Subcutaneous abdominal adipose tissue (tissue), 5 donors: ENCODE data around the gene USP14.

ENCODE experiments used
- H3K27ac ChIP-seq: one replicate; pipeline ENCODE4 v1.7.0; 2013; ENCODE audit warnings: low read depth, mild to moderate bottlenecking, inconsistent platforms, low read length, moderate library complexity
- H3K27me3 ChIP-seq, 5 donors: one replicate each; pipeline ENCODE4 v1.7.0; 2013; ENCODE audit warnings: low read length in 5 of 5, inconsistent platforms in 1 of 5; ENCODE audit not compliant: control insufficient read depth in 5 of 5, insufficient read depth in 4 of 5
- H3K36me3 ChIP-seq, 5 donors: one replicate each; pipeline ENCODE4 v1.7.0; 2013; ENCODE audit warnings: low read length in 5 of 5; ENCODE audit not compliant: control insufficient read depth in 5 of 5, insufficient read depth in 5 of 5
- H3K4me1 ChIP-seq, 5 donors: one replicate each; pipeline ENCODE4 v1.7.0; 2013; ENCODE audit warnings: low read length in 5 of 5, mild to moderate bottlenecking in 3 of 5, moderate library complexity in 1 of 5; ENCODE audit not compliant: control insufficient read depth in 5 of 5, insufficient read depth in 5 of 5
- H3K4me3 ChIP-seq, 5 donors: one replicate each; pipeline ENCODE4 v1.7.0; 2013; ENCODE audit warnings: low read length in 5 of 5, low read depth in 1 of 5
- H3K9ac ChIP-seq, 5 donors: one replicate each; pipeline ENCODE4 v1.7.0; 2013; ENCODE audit warnings: low read length in 5 of 5, mild to moderate bottlenecking in 4 of 5, moderate library complexity in 3 of 5
- H3K9me3 ChIP-seq, 5 donors: one replicate each; pipeline ENCODE4 v1.7.0; 2013; ENCODE audit warnings: low read length in 5 of 5; ENCODE audit not compliant: control insufficient read depth in 5 of 5
- donor health status: healthy.
- donor health status: healthy.
- donor health status: healthy.
- donor health status: healthy.
- donor health status: healthy.

Gene USP14

DNA sequence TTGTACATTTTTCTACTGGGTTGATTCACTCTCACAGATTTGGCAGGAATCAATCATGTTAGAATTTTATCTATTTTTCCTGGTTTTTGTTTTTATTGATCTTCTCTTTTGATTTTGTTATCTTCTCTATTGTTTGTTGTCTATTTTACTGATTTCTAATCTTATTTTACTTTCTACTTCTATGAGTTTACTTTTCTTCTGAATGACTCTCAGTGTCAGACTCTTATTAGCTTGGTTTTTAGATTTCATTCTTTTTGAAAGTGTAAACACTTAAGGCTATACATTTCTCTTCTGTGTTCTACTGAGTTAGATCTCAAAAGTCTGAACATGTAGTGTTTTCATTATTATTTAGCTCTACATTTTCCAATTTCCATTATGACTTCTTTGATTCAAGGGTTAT, 62.4 kb downstream of the USP14 start:
- no peak overlapping the region for H3K4me3 ChIP-seq
- H3K9ac ChIP-seq, result no peak overlapping the region
- H3K9me3 ChIP-seq, result no peaks in the 10 kb centered on the region
- H3K4me1 ChIP-seq, result no peaks in the 10 kb centered on the region
- H3K36me3 ChIP-seq, result peaks cover 43 to 59% (median 49%) of the 10 kb centered on the region in 5 donors
- no peaks in the 10 kb centered on the region for H3K27me3 ChIP-seq
- no peak overlapping the region for H3K27ac ChIP-seq

DNA sequence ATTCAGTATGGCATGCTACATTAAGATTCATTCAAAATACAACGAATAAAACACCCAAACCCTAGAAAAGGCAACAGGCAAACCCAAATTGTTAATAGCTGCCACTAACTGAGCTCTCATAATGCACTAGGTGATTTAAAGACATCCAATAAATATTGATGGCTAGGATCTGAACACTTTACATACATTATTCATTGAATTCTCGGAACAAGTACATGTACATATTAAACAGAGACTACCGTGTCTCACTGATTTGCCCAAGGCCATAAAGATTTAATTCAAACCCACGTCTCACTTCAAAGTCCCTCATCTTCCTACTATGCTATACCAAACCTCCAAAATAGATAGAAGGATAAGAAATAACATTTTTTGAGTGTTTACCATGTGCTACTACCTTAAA, 67.4 kb downstream of the USP14 start:
- Histone ChIP-seq H3K4me3 (no peak overlapping the region), H3K4me1 (no peaks in the 10 kb centered on the region), H3K27me3 (no peaks in the 10 kb centered on the region), H3K27ac (no peak overlapping the region), H3K9ac (no peak overlapping the region), H3K9me3 (no peaks in the 10 kb centered on the region), H3K36me3 (peaks cover 24 to 40% (median 32%) of the 10 kb centered on the region in 5 donors)

DNA sequence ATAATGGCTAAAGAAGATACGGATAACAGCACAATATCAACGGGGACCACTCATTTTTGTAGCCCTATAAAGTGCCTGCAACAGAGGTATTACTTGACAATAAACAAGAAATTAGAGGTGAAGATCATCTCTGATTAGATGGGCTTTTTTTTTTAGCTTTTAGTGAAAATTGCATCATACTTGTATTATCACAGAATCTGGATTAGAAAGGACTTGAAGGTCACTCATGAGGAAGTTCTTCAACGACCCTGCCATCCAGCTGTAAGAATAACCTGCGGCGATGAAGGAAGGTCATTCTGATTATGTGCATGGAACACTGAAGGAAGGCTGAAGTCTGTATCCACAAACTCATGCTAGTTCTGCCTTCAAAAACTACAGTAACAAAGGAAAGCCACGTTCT, 69.0 kb downstream of the USP14 start:
- Histone ChIP-seq H3K36me3 (peaks cover 24 to 40% (median 32%) of the 10 kb centered on the region in 5 donors), H3K9ac (no peak overlapping the region), H3K27me3 (no peaks in the 10 kb centered on the region), H3K4me1 (no peaks in the 10 kb centered on the region), H3K9me3 (no peaks in the 10 kb centered on the region), H3K4me3 (no peak overlapping the region), H3K27ac (no peak overlapping the region)

DNA sequence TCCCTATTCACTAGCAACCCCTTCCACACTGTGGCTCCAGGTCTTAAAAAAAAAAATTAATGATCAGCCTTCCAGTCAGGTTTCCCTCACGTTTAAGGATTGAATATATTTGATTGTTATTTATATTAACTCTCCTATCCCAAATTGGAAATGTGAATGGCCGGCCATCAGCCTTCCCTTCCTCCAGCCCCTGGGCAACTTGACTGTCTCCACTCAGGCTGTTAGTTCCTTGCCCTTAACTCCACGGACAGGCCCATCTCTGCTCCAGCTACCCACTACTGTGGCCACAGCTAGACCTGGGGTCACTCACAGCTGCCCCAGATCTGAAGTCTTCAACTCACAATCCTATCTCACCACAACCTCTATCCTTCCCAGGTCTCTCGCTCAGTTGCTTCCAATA, 69.5 kb downstream of the USP14 start:
- H3K9me3 ChIP-seq, result no peaks in the 10 kb centered on the region
- H3K4me3 ChIP-seq, result no peak overlapping the region
- H3K36me3 ChIP-seq, result peaks cover 23 to 36% (median 30%) of the 10 kb centered on the region in 5 donors
- no peaks in the 10 kb centered on the region for H3K27me3 ChIP-seq
- H3K4me1 ChIP-seq, result no peaks in the 10 kb centered on the region
- H3K9ac ChIP-seq, result no peak overlapping the region
- H3K27ac ChIP-seq, result no peak overlapping the region

DNA sequence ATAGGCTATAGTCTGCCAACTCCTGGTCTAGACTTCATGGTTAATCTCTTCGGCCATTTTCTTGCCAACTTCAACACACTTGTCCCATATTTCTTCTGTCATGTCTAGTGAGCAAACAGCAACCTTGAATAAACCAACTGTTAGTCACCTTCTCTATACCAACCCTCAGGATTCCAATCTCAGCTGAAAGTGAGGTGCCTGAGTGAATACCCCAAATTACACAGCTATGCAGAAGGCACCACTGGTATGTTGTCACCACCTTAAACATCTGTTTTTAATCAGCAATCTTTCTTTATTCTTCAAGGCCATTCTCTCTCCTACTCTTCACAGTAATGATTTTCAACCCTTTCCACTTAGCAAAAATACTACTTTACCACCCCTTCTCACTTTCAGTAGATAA, 70.2 kb downstream of the USP14 start:
- H3K4me1 ChIP-seq, result no peaks in the 10 kb centered on the region
- H3K4me3 ChIP-seq, result no peak overlapping the region
- no peak overlapping the region for H3K9ac ChIP-seq
- H3K9me3 ChIP-seq, result no peaks in the 10 kb centered on the region
- H3K27me3 ChIP-seq, result no peaks in the 10 kb centered on the region
- peaks cover 16 to 30% (median 24%) of the 10 kb centered on the region in 5 donors for H3K36me3 ChIP-seq
- H3K27ac ChIP-seq, result no peak overlapping the region

DNA sequence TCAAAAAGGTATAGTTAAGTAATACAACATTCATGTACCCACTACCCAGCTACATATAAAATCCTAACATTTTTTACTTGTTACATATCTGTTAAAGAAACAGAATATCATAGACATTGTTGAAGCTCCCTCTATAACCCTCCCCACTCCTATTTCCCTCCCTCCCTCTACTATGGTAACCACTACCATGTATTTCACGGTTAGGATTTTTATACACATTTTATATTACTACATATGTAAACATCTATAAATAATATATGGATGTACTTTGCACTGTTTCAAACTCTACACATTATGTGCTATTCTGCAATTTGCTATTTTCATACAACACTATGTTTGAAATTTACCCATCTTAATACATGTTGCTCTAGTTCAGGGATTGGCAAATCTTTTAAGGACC, 73.2 kb downstream of the USP14 start:
- no peaks in the 10 kb centered on the region for H3K9me3 ChIP-seq
- H3K4me1 ChIP-seq, result no peaks in the 10 kb centered on the region
- H3K4me3 ChIP-seq, result no peak overlapping the region
- H3K9ac ChIP-seq, result no peak overlapping the region
- no peaks in the 10 kb centered on the region for H3K27me3 ChIP-seq
- no peak overlapping the region for H3K27ac ChIP-seq
- H3K36me3 ChIP-seq, result peaks cover 0 to 13% (median 6%) of the 10 kb centered on the region in 5 donors

DNA sequence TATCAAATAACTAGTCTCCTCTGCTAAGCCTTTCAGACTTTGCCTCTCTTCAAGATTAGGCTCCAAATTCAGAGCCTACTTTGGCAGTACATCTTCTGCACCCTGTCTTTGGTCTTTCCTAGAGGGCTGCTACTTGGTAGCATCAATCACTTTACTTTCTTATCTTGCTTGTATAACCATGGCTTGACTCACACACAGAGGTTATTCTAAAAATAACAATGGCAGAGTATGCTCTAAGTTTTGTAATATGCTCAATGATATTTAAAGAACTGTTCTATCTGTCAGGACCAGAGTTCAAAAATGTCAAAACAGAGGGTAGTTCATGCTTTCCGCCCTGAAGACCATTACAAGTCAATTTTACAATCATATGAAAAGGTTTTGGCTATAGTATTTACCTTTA, 81.8 kb downstream of the USP14 start:
- Histone ChIP-seq H3K36me3 (peaks cover 3 to 29% (median 12%) of the 10 kb centered on the region in 5 donors), H3K4me3 (no peak overlapping the region), H3K27ac (no peak overlapping the region), H3K9me3 (no peaks in the 10 kb centered on the region), H3K27me3 (no peaks in the 10 kb centered on the region), H3K4me1 (peaks cover 0 to 3% (median 0%) of the 10 kb centered on the region in 5 donors), H3K9ac (no peak overlapping the region)

DNA sequence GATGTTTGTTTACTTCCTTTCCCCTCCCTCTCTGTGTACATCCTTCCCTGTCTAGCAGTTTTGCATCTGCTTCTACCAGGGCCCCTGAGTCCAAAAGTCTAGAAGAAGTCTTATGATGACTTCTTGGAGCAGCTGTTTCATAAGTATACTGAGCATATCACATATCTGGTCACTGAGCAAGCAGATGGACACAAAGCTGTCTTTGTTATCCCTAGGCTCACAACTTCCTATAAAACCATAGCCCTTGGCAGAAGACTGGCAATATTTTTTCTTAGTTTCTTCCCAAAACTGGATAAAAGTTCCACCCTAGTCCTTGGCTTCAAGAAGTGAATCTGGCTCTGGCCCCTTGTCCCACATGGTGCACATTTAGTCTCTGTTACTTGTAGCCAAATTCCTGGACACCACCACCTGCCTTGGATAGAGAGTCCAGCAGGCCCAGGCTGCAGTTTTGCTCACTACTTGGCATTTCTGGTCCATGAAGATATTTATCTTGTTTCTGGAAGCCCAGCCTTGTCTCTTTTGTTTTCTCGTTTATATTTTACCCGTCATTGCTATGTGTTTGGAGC, 87.0 kb downstream of the USP14 start:
- no peaks in the 10 kb centered on the region for H3K27me3 ChIP-seq
- H3K4me3 ChIP-seq, result no peak overlapping the region
- H3K4me1 ChIP-seq, result peaks cover 0 to 3% (median 0%) of the 10 kb centered on the region in 5 donors
- no peaks in the 10 kb centered on the region for H3K9me3 ChIP-seq
- H3K27ac ChIP-seq, result no peak overlapping the region
- peaks cover 19 to 52% (median 41%) of the 10 kb centered on the region in 5 donors for H3K36me3 ChIP-seq
- no peak overlapping the region for H3K9ac ChIP-seq

DNA sequence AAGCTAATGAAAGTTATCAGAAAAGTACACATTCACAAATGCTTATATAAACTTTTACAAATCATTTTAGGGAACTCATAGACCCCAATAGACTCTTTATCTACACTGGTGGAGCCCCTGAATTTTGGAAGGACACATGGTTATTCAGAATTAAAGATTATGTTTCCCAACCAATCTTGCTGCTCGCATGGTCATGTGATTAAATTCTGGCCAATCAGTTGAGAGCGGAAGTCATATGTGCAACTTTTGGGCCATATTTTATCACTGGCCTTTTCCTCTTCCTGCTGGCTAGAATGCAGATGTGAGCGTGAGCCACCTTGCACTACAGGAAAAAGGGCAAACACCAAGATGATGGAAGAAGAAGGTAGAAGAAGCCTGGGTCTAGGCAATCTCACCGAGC, 89.7 kb downstream of the USP14 start:
- Histone ChIP-seq H3K36me3 (peaks cover 41 to 71% (median 64%) of the 10 kb centered on the region in 5 donors), H3K4me1 (no peaks in the 10 kb centered on the region), H3K27ac (no peak overlapping the region), H3K9me3 (no peaks in the 10 kb centered on the region), H3K27me3 (no peaks in the 10 kb centered on the region), H3K4me3 (no peak overlapping the region), H3K9ac (no peak overlapping the region)

DNA sequence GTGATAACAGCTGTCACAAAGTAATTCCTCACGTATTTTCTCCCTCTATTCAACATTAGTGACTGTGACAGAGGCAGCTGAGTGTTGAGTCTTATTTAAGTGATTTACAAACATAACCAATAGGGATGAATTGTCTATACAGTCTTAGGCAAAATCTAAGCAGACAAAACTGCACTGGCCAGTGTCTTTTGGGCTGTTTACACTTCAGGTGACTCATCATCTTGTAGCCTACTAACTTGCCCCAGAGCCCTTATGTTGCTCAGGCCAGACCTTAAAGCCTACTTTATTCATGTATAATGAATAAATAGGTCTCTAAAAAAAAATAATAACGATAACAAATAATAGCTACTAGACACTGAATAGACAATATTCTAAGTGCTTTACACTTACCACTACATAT, 92.3 kb downstream of the USP14 start:
- H3K9me3 ChIP-seq, result no peaks in the 10 kb centered on the region
- H3K4me3 ChIP-seq, result no peak overlapping the region
- no peaks in the 10 kb centered on the region for H3K27me3 ChIP-seq
- no peak overlapping the region for H3K27ac ChIP-seq
- H3K36me3 ChIP-seq, result peaks cover 45 to 81% (median 66%) of the 10 kb centered on the region in 5 donors
- no peaks in the 10 kb centered on the region for H3K4me1 ChIP-seq
- no peak overlapping the region for H3K9ac ChIP-seq
